A549 (cell line): Measurements from ENCODE around the gene ANKRD18A. TPM values are rescaled to one million over a fixed set of nuclear protein-coding genes. Genes with fewer than 3 reads are reported as not detected.

Source experiments
- ATAC-seq, 2 experiments: fragments of 200-7000 bp in 1 of 2; fragments of >200 bp in 1 of 2; cut with Nextera tagmentation in 1 of 2; cut with Tn5 transposase in 1 of 2; 3 replicates each; pipeline versions ENCODE4 v1.8.0 to v1.9.1; 2018 to 2020; ENCODE audit warnings: mild to moderate bottlenecking in 1 of 2, moderate library complexity in 1 of 2
- CTCF ChIA-PET: fragments of 300-600 bp; sonication (Branson Sonifier 250); formaldehyde crosslinking; extraction: SDS; loops from one replicate; lab custom pipeline; 2021; ENCODE audit warnings: antibody characterized with exemption, inconsistent platforms; lab: Yijun Ruan, JAX
- POLR2A ChIA-PET: fragments of 350-600 bp; formaldehyde crosslinking; extraction: SDS; loops from one replicate; lab custom pipeline; 2021; ENCODE audit warnings: antibody characterized with exemption, inconsistent platforms; lab: Yijun Ruan, JAX
- DNase-seq, 2 experiments: peaks; one replicate each; pipeline versions ENCODE4 v3.0.0 to v3.0.0-alpha.2; 2011 to 2016; ENCODE audit warnings: low read depth in 1 of 2, low spot score in 1 of 2
- FAIRE-seq: peaks from 2 replicates; lab custom pipeline; 2011; peaks lifted over from hg19 to GRCh38; lab: Jason Lieb, UNC
- H3K27ac ChIP-seq, 2 experiments: fragments of >200 bp; sonication (Bioruptor Twin); formaldehyde crosslinking; 3 replicates each; pipeline ENCODE4 v1.5.1; 2016 to 2017
- H3K4me1 ChIP-seq: fragments of >200 bp; sonication (Bioruptor Twin); formaldehyde crosslinking; 3 replicates; pipeline ENCODE4 v1.6.1; 2016
- H3K4me2 ChIP-seq: fragments of >200 bp; sonication (Bioruptor Twin); formaldehyde crosslinking; 3 replicates; pipeline ENCODE4 v1.6.1; 2016
- H3K4me3 ChIP-seq: fragments of >200 bp; sonication (Bioruptor Twin); formaldehyde crosslinking; 3 replicates; pipeline ENCODE4 v1.5.1; 2016
- H3K9me3 ChIP-seq: fragments of >200 bp; sonication (Bioruptor Twin); formaldehyde crosslinking; 3 replicates; pipeline ENCODE4 v1.6.1; 2016
- BCL3 ChIP-seq: fragments of >200 bp; sonication (Bioruptor Twin); formaldehyde crosslinking; IDR thresholded peaks from 3 replicates; pipeline ENCODE4 v1.6.1; 2016
- CEBPB ChIP-seq, 2 experiments: fragments of >200 bp in 1 of 2; sonication (Bioruptor Twin) in 1 of 2; formaldehyde crosslinking in 1 of 2; IDR thresholded peaks; 2 replicates each; pipeline ENCODE4 v1.6.1; 2012 to 2016
- CHD2 ChIP-seq: fragments of 150-350 bp; IDR thresholded peaks from 2 replicates; pipeline ENCODE4 v1.6.1; 2014; ENCODE audit warnings: low read length; ENCODE audit not compliant: partially characterized antibody
- EHF ChIP-seq: fragments of 250-450 bp; sonication (Bioruptor Pico); IDR thresholded peaks from 2 replicates; pipeline ENCODE4 v1.5.0; 2020; ENCODE audit warnings: mild to moderate bottlenecking
- EHMT2 ChIP-seq: fragments of 200-600 bp; sonication (generic); IDR thresholded peaks from 2 replicates; pipeline ENCODE4 v1.6.1; 2016; ENCODE audit warnings: antibody characterized with exemption, low read depth, mild to moderate bottlenecking, moderate library complexity
- ELK1 ChIP-seq: fragments of 150-350 bp; IDR thresholded peaks from 2 replicates; pipeline ENCODE4 v1.6.1; 2014; ENCODE audit warnings: low read depth, mild to moderate bottlenecking, low read length
- FOSL2 ChIP-seq, 2 experiments: fragments of 450-650 bp in 1 of 2; fragments of >200 bp in 1 of 2; sonication (Bioruptor Twin) in 1 of 2; formaldehyde crosslinking; IDR thresholded peaks; 2 replicates each; pipeline versions ENCODE4 v1.5.0 to v1.6.1; 2016 to 2020; ENCODE audit warnings: mild to moderate bottlenecking in 1 of 2, moderate library complexity in 1 of 2
- FOXS1 ChIP-seq: fragments of 250-450 bp; sonication (Bioruptor Pico); IDR thresholded peaks from 2 replicates; pipeline ENCODE4 v1.5.0; 2020; ENCODE audit warnings: mild to moderate bottlenecking, moderate library complexity
- HEYL ChIP-seq: fragments of 250-450 bp; sonication (Bioruptor Pico); IDR thresholded peaks from 2 replicates; pipeline ENCODE4 v1.8.0; 2021; ENCODE audit warnings: mild to moderate bottlenecking, moderate library complexity
- HOXA7 ChIP-seq: fragments of 250-450 bp; sonication (Bioruptor Pico); IDR thresholded peaks from 2 replicates; pipeline ENCODE4 v1.5.0; 2020; ENCODE audit warnings: mild to moderate bottlenecking, moderate library complexity
- HOXB5 ChIP-seq: fragments of 250-450 bp; sonication (Bioruptor Pico); IDR thresholded peaks from 2 replicates; pipeline ENCODE4 v1.5.0; 2020; ENCODE audit warnings: mild to moderate bottlenecking, moderate library complexity
- KDM1A ChIP-seq: fragments of 200-600 bp; sonication (generic); IDR thresholded peaks from 2 replicates; pipeline ENCODE4 v1.6.1; 2016; ENCODE audit warnings: low read depth, mild to moderate bottlenecking
- KDM5A ChIP-seq: fragments of 200-600 bp; sonication (generic); IDR thresholded peaks from 2 replicates; pipeline ENCODE4 v1.6.1; 2016; ENCODE audit warnings: antibody characterized with exemption, mild to moderate bottlenecking
- MAX ChIP-seq: IDR thresholded peaks from 2 replicates; pipeline ENCODE4 v1.6.1; 2012
- MYC ChIP-seq: IDR thresholded peaks from 2 replicates; pipeline ENCODE4 v1.6.1; 2012; ENCODE audit warnings: mild to moderate bottlenecking, inconsistent platforms, low read length, improper control_type of control experiment, borderline replicate concordance
- NPAS2 ChIP-seq: fragments of 250-450 bp; sonication (Bioruptor Pico); IDR thresholded peaks from 2 replicates; pipeline ENCODE4 v1.8.0; 2022; ENCODE audit warnings: mild to moderate bottlenecking, moderate library complexity, borderline replicate concordance
- PBX3 ChIP-seq: IDR thresholded peaks from 2 replicates; pipeline ENCODE4 v1.6.1; 2012
- PHF8 ChIP-seq: fragments of 200-600 bp; sonication (generic); IDR thresholded peaks from 2 replicates; pipeline ENCODE4 v1.6.1; 2016; ENCODE audit warnings: low read depth, mild to moderate bottlenecking, antibody characterized with exemption, moderate library complexity, borderline replicate concordance
- POLR2A ChIP-seq: IDR thresholded peaks from 2 replicates; pipeline ENCODE4 v1.6.1; 2012; ENCODE audit warnings: mild to moderate bottlenecking, low read length
- REST ChIP-seq: fragments of 200-600 bp; sonication (generic); IDR thresholded peaks from 2 replicates; pipeline ENCODE4 v1.6.1; 2016; ENCODE audit warnings: antibody characterized with exemption, mild to moderate bottlenecking, moderate library complexity
- TP53 ChIP-seq: fragments of 250-450 bp; sonication (Bioruptor Pico); IDR thresholded peaks from 2 replicates; pipeline ENCODE4 v1.5.0; 2021; ENCODE audit warnings: mild to moderate bottlenecking, moderate library complexity
- ZC3H11A ChIP-seq: fragments of 450-650 bp; IDR thresholded peaks from 2 replicates; pipeline ENCODE4 v1.6.1; 2014; ENCODE audit warnings: antibody characterized with exemption, mild to moderate bottlenecking
- WGBS: methylation state at CpG from one replicate; pipeline ENCODE4 v1.1.6; 2017; ENCODE audit errors: missing lambda C conversion rate; 5-methylcytosine and 5-hydroxymethylcytosine counted together
- polyA plus RNA-seq, 4 experiments: library from polyadenylated mRNA; depleted of rRNA in 3 of 4; stranded (reverse); fragments of >200 nt; fragmentation: RNase III in 1 of 4; extraction: RNeasy Plus Mini Kit Qiagen cat#74134 plus additional on column Dnase treatment in 1 of 4; gene quantifications; 2 replicates in 3 of 4; 3 replicates in 1 of 4; pipeline ENCODE4 v1.2.3, GENCODE V29; 2011 to 2017

ANKRD18A gene
- polyA plus RNA-seq, 2 of the 4 experiments (the other 2 are of a cell fraction), result 4.0 to 15.9 TPM

- WGBS, result 85% methylated on average over 7 of the region's 7 CpGs
- POLR2A ChIA-PET, result no interaction called here
- 0 out of 3 replicates have a peak, but pooled peaks cover 3% of the 10 kb centered on the region for H3K9me3 ChIP-seq
Measured at GRCh38 chr9:38652486-38652885, 32.1 kb upstream of the ANKRD18A start.

GRCh38 chr9:38652044-38652443, 31.6 kb upstream of the ANKRD18A start:
- POLR2A ChIA-PET, result no interaction called here
- Histone ChIP-seq H3K9me3 (0 out of 3 replicates have a peak, but pooled peaks cover 3% of the 10 kb centered on the region), H3K27ac (no peak overlapping the region), H3K4me3 (no peak overlapping the region), H3K4me1 (no peaks in the 10 kb centered on the region), H3K4me2 (no peak overlapping the region)
- FAIRE-seq, result no peak
- TF ChIP-seq KDM5A, result no peak
- TF ChIP-seq POLR2A, result no peak
- no peak for TF ChIP-seq EHF (CRISPR knock-in tag)
- no peak for TF ChIP-seq ELK1
- TF ChIP-seq PHF8, result no peak
- no peak for TF ChIP-seq HEYL (CRISPR knock-in tag)
- TF ChIP-seq PBX3, result no peak
- no peak for TF ChIP-seq KDM1A
- no peak for TF ChIP-seq BCL3
- no peak for TF ChIP-seq HOXB5 (CRISPR knock-in tag)
- TF ChIP-seq ZC3H11A, result no peak
- no peak for TF ChIP-seq MAX
- TF ChIP-seq CHD2, result no peak
- no peak for TF ChIP-seq EHMT2
- no peak for TF ChIP-seq NPAS2
- no peak for TF ChIP-seq MYC
- no peak for TF ChIP-seq TP53
- TF ChIP-seq FOXS1 (CRISPR knock-in tag), result no peak
- no peak for DNase-seq
- no peak; a peak in 1 of 6 replicates for ATAC-seq
- CTCF ChIA-PET, result interaction anchor here (2.4 to 4.0 kb wide), 2 partner anchors 10 to 31 kb away, joined by 7 to 21 read pairs; partner anchors contain the start of gene ANKRD18A
- WGBS, result 51% methylated on average over 2 of the region's 2 CpGs

More at GRCh38 chr9:38652486-38652885, 32.1 kb upstream of the ANKRD18A start:
- TF ChIP-seq FOSL2 (IDR thresholded peaks at IDR 0.05) (no peak), FOSL2 (CRISPR knock-in tag; IDR thresholded peaks at IDR 0.05) (no peak), CEBPB (IDR thresholded peaks at IDR 0.05) (no peak), HOXA7 (no peak), REST (no peak)
- ATAC-seq (no peak), DNase-seq (no peak), FAIRE-seq (no peak)
- H3K4me2 ChIP-seq, result no peak overlapping the region
- CTCF ChIA-PET, result interaction anchor here (1.1 to 4.0 kb wide), 3 partner anchors 11 to 32 kb away, joined by 3 to 21 read pairs (median 7); partner anchors contain the start of gene ANKRD18A
- H3K4me3 ChIP-seq, result no peak overlapping the region
- no peaks in the 10 kb centered on the region for H3K4me1 ChIP-seq
- H3K27ac ChIP-seq, result no peak overlapping the region
